ENCODE measurements around the gene SLC26A1.

- TF ChIP-seq, protein P1, sequence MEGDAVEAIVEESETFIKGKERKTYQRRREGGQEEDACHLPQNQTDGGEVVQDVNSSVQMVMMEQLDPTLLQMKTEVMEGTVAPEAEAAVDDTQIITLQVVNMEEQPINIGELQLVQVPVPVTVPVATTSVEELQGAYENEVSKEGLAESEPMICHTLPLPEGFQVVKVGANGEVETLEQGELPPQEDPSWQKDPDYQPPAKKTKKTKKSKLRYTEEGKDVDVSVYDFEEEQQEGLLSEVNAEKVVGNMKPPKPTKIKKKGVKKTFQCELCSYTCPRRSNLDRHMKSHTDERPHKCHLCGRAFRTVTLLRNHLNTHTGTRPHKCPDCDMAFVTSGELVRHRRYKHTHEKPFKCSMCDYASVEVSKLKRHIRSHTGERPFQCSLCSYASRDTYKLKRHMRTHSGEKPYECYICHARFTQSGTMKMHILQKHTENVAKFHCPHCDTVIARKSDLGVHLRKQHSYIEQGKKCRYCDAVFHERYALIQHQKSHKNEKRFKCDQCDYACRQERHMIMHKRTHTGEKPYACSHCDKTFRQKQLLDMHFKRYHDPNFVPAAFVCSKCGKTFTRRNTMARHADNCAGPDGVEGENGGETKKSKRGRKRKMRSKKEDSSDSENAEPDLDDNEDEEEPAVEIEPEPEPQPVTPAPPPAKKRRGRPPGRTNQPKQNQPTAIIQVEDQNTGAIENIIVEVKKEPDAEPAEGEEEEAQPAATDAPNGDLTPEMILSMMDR (IDR thresholded peaks at IDR 0.05) = no peak
- TF ChIP-seq, protein P2, sequence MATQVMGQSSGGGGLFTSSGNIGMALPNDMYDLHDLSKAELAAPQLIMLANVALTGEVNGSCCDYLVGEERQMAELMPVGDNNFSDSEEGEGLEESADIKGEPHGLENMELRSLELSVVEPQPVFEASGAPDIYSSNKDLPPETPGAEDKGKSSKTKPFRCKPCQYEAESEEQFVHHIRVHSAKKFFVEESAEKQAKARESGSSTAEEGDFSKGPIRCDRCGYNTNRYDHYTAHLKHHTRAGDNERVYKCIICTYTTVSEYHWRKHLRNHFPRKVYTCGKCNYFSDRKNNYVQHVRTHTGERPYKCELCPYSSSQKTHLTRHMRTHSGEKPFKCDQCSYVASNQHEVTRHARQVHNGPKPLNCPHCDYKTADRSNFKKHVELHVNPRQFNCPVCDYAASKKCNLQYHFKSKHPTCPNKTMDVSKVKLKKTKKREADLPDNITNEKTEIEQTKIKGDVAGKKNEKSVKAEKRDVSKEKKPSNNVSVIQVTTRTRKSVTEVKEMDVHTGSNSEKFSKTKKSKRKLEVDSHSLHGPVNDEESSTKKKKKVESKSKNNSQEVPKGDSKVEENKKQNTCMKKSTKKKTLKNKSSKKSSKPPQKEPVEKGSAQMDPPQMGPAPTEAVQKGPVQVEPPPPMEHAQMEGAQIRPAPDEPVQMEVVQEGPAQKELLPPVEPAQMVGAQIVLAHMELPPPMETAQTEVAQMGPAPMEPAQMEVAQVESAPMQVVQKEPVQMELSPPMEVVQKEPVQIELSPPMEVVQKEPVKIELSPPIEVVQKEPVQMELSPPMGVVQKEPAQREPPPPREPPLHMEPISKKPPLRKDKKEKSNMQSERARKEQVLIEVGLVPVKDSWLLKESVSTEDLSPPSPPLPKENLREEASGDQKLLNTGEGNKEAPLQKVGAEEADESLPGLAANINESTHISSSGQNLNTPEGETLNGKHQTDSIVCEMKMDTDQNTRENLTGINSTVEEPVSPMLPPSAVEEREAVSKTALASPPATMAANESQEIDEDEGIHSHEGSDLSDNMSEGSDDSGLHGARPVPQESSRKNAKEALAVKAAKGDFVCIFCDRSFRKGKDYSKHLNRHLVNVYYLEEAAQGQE (IDR thresholded peaks at IDR 0.05; ENCODE audit: insufficient read depth in 1 of 2, low read depth in 2 of 2, low read length in 1 of 2) = no peak
- no peak for TF ChIP-seq POLR2AphosphoS5 (IDR thresholded peaks at IDR 0.05; ENCODE audit: low read depth, low read length)
- no peak for TF ChIP-seq TCF7L2 (IDR thresholded peaks at IDR 0.05; ENCODE audit: low read depth, low read length)
These were observed 17.3 kb upstream of the SLC26A1 start for GRCh38 chr4:1010395-1011021.

Measured in Panc1 (cell line).